Activated CD8-positive, alpha-beta T cell treated with anti-CD3 and anti-CD28 coated beads for 36 hours (primary cell): ENCODE data around the gene GAPDH. TPM values are rescaled to one million over a fixed set of nuclear protein-coding genes. Genes with fewer than 3 reads are reported as not detected.
"Not testable (repeated sequence)": the region's sequence is repeated elsewhere in the genome, so short reads cannot be mapped to it uniquely, and the experiment has no call there.

Source experiments
- ATAC-seq: fragments of 200-7000 bp; cut with Tn5 transposase; one replicate; pipeline ENCODE4 v1.10.0; 2021; ENCODE audit warnings: mild to moderate bottlenecking, moderate library complexity
- CTCF ChIA-PET: fragments of 350-600 bp; sonication (Branson Sonifier 250); formaldehyde crosslinking; loops from one replicate; lab custom pipeline; 2021; ENCODE audit warnings: antibody characterized with exemption; lab: Charles Lee
- POLR2A ChIA-PET: fragments of 350-600 bp; sonication (Branson Sonifier 250); formaldehyde crosslinking; loops from one replicate; lab custom pipeline; 2021; ENCODE audit warnings: antibody characterized with exemption; lab: Charles Lee
- DNase-seq: peaks from one replicate; pipeline ENCODE4 v3.0.0-alpha.2; 2020
- H3K27ac Mint-ChIP-seq: one replicate; pipeline ENCODE4 v1.8.0; 2021; ENCODE audit warnings: mild to moderate bottlenecking, mixed read lengths
- H3K27me3 Mint-ChIP-seq: one replicate; pipeline ENCODE4 v1.8.0; 2021; ENCODE audit warnings: mixed read lengths
- H3K36me3 Mint-ChIP-seq: one replicate; pipeline ENCODE4 v1.8.0; 2021; ENCODE audit warnings: low read depth, mixed read lengths
- H3K4me1 Mint-ChIP-seq: one replicate; pipeline ENCODE4 v1.8.0; 2021; ENCODE audit warnings: low read depth, mixed read lengths
- H3K4me3 Mint-ChIP-seq: one replicate; pipeline ENCODE4 v1.8.0; 2021; ENCODE audit warnings: mild to moderate bottlenecking, moderate library complexity, mixed read lengths
- H3K9me3 Mint-ChIP-seq: one replicate; pipeline ENCODE4 v1.8.0; 2021; ENCODE audit warnings: mixed read lengths
- intact Hi-C: fragments of 100-400 bp; cut with micrococcal nuclease; formaldehyde crosslinking; loops from one replicate; pipeline ENCODE4 v1.10.0; 2022
- total RNA-seq, 2 experiments: library from RNA; stranded (reverse); gene quantifications; one replicate each; pipeline ENCODE4 v1.2.3, GENCODE V29; 2021
- TF ChIP-seq, protein P1 (sequence below): fragments of 200-600 bp; IDR thresholded peaks from one replicate; pipeline ENCODE4 v1.8.0; 2022; ENCODE audit warnings: antibody characterized with exemption, mild to moderate bottlenecking

GAPDH gene
- total RNA-seq, 2 experiments from 2014 or later: 9,109 to 9,234 TPM

- peak overlapping the region; percentile 29 for H3K4me3 Mint-ChIP-seq
These were observed 18.9 kb downstream of the GAPDH start for GRCh38 chr12:6553051-6553868.

DNA sequence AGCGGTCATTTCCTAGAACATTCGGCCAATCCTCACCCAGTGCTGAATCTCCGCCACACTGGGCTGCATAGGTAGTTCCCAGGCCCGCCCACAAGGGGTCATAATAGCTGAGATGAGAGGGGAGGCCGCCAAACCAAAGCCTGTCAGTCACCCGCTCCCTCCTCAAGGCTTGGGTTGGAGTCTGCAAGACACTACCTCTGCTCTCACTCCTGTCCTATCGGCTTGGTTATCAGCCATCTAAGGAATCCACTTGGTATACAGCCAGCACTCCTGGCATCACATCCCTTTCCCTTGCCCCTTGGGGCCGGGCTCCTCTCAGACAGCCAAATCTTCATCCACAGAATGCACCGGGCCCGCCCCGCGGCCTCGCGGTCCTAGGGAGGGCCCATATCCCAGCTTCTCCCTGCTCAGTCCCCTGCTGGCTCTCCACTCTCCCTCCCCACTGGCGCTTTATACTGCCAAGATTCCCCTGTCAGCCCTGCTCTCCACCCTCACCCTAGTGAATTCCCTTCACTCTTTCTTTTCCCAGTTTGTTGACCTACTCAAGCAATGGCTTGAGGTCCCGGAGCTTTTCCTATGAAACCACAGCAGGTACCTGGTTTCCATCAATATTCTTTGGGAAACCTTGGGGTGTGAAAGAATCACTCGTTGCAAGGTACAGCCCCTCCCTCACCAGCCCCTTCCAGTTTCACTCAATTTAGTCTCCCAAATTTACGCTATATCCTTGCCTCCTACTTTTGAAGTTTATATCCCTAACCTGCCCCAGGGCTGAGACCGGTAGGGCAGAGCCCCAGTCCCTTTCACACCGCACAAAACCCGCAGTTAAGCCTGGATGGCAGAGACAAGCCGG is 20.1 kb downstream of the GAPDH start:
- Mint-ChIP-seq H3K9me3 (no peaks in the 10 kb centered on the region), H3K4me1 (peaks cover 50% of the 10 kb centered on the region), H3K36me3 (peaks cover 25% of the 10 kb centered on the region), H3K27me3 (no peaks in the 10 kb centered on the region), H3K4me3 (peak overlapping the region; percentile 89), H3K27ac (peak overlapping the region; percentile 51)
- TF ChIP-seq, protein P1, sequence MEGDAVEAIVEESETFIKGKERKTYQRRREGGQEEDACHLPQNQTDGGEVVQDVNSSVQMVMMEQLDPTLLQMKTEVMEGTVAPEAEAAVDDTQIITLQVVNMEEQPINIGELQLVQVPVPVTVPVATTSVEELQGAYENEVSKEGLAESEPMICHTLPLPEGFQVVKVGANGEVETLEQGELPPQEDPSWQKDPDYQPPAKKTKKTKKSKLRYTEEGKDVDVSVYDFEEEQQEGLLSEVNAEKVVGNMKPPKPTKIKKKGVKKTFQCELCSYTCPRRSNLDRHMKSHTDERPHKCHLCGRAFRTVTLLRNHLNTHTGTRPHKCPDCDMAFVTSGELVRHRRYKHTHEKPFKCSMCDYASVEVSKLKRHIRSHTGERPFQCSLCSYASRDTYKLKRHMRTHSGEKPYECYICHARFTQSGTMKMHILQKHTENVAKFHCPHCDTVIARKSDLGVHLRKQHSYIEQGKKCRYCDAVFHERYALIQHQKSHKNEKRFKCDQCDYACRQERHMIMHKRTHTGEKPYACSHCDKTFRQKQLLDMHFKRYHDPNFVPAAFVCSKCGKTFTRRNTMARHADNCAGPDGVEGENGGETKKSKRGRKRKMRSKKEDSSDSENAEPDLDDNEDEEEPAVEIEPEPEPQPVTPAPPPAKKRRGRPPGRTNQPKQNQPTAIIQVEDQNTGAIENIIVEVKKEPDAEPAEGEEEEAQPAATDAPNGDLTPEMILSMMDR: peak; percentile 62
- peak; percentile 89 for DNase-seq
- ChIA-PET POLR2A (interaction anchor here (1.0 to 18.1 kb wide), 6 partner anchors 9 to 55 kb away, joined by 3 to 264 read pairs (median 4); partner anchors contain the start of genes GAPDH and NOP2), CTCF (interaction anchor here (0.8 to 6.1 kb wide), 15 partner anchors 9 to 212 kb away, joined by 3 to 68 read pairs (median 5); partner anchors contain the start of genes GAPDH, NOP2 and PTMS)
- peak; percentile 76 for ATAC-seq
- intact Hi-C loops: no loop called here

More at GRCh38 chr12:6553051-6553868, 18.9 kb downstream of the GAPDH start:
- Mint-ChIP-seq H3K9me3 (no peaks in the 10 kb centered on the region), H3K36me3 (peaks cover 22% of the 10 kb centered on the region), H3K27ac (no peak overlapping the region), H3K4me1 (peaks cover 54% of the 10 kb centered on the region), H3K27me3 (no peaks in the 10 kb centered on the region)
- POLR2A ChIA-PET: interaction anchor here (0.7 to 18.1 kb wide), 6 partner anchors 14 to 54 kb away, joined by 3 to 264 read pairs (median 4); partner anchors contain the start of genes GAPDH and NOP2
- DNase-seq: no peak
- intact Hi-C loops: no loop called here
- TF ChIP-seq, protein P1: no peak
- ATAC-seq: no peak
- CTCF ChIA-PET: interaction anchor here (0.9 to 6.1 kb wide), 15 partner anchors 8 to 213 kb away, joined by 3 to 68 read pairs (median 4); partner anchors contain the start of genes NOP2 and PTMS

- ChIA-PET CTCF (interaction anchor here (0.8 to 6.1 kb wide), 10 partner anchors 8 to 130 kb away, joined by 3 to 68 read pairs (median 8); partner anchors contain the start of genes GAPDH and NOP2), POLR2A (interaction anchor here (0.6 to 18.1 kb wide), 6 partner anchors 8 to 100 kb away, joined by 3 to 264 read pairs (median 4); partner anchors contain the start of genes GAPDH and NOP2)
- H3K4me1 Mint-ChIP-seq: peaks cover 50% of the 10 kb centered on the region
- H3K27ac Mint-ChIP-seq: peak overlapping the region; percentile 8
- TF ChIP-seq, protein P1: no peak
- no peaks in the 10 kb centered on the region for H3K9me3 Mint-ChIP-seq
- H3K36me3 Mint-ChIP-seq: peaks cover 29% of the 10 kb centered on the region
- H3K27me3 Mint-ChIP-seq: no peaks in the 10 kb centered on the region
- ATAC-seq (peak; percentile 1), DNase-seq (peak; percentile 42)
- peak overlapping the region; percentile 89 for H3K4me3 Mint-ChIP-seq
- intact Hi-C loops: no loop called here
These were observed 20.8 kb downstream of the GAPDH start for GRCh38 chr12:6555018-6555691.

GRCh38 chr12:6556496-6556817 is 22.1 kb downstream of the GAPDH start:
- ATAC-seq, H3K27me3 Mint-ChIP-seq, DNase-seq, intact Hi-C loops, H3K9me3 Mint-ChIP-seq: not testable (repeated sequence)
- ChIA-PET CTCF (interaction anchor here (0.6 to 4.4 kb wide), 5 partner anchors 14 to 128 kb away, joined by 3 to 19 read pairs (median 6); partner anchors contain the start of gene MRPL51), POLR2A (interaction anchor here (0.6 to 18.1 kb wide), 9 partner anchors 11 to 133 kb away, joined by 3 to 264 read pairs (median 3); partner anchors contain the start of genes GAPDH, NOP2 and ZNF384)
- Mint-ChIP-seq H3K4me1 (peaks cover 53% of the 10 kb centered on the region), H3K4me3 (peak overlapping the region; percentile 89), H3K27ac (peak overlapping the region; percentile 75), H3K36me3 (peaks cover 37% of the 10 kb centered on the region)
